ENCODE measurements around the gene SPOP.

DNA sequence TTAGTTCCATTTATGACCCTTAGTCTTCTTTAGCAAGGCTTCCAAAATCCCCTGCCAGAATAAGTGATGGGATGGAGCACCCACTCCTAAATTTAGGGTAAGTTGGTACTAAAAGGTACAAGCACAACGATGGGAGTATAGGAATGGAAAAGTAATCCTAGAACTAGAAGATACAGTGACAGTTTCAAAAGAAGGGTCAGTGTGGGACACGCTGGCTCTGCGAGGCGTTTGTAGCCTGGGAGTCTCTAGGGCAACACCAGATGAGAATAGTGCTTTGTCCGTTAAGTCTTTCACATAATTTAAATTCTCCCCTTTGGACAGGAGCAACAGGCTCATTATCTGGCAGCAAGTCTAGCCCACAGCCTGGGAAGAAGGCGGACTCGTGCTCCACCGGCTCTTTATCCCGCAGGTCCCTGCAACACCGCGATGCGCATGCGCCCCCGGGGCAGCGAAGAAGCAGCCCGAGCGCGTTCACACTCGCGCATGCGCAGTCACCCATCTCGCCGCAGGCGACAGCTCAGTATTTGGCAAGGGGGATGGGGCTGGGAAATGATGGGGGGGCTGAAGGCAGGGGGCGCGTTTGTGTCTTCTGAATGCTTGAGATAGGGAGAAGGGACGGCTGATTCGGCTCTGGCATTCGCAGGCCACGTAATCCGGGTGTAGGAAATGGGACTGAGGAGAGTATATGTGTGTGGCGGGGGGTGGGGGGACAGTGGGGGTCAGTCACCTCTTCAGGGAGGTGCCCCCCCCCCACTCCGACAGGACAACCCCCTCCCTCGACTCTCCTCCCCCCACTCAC, 564 bp downstream of the SPOP start:
- TF ChIP-seq, protein P1, sequence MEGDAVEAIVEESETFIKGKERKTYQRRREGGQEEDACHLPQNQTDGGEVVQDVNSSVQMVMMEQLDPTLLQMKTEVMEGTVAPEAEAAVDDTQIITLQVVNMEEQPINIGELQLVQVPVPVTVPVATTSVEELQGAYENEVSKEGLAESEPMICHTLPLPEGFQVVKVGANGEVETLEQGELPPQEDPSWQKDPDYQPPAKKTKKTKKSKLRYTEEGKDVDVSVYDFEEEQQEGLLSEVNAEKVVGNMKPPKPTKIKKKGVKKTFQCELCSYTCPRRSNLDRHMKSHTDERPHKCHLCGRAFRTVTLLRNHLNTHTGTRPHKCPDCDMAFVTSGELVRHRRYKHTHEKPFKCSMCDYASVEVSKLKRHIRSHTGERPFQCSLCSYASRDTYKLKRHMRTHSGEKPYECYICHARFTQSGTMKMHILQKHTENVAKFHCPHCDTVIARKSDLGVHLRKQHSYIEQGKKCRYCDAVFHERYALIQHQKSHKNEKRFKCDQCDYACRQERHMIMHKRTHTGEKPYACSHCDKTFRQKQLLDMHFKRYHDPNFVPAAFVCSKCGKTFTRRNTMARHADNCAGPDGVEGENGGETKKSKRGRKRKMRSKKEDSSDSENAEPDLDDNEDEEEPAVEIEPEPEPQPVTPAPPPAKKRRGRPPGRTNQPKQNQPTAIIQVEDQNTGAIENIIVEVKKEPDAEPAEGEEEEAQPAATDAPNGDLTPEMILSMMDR (conservative IDR thresholded peaks at IDR 0.05 in 1 of 2, IDR thresholded peaks at IDR 0.05 in 1 of 2; ENCODE audit: low read depth in 1 of 2, low read length in 2 of 2) = no peak
- no peak for TF ChIP-seq EZH2 (IDR thresholded peaks at IDR 0.05; ENCODE audit: low read length, missing control alignments)
